Activated CD4-positive, alpha-beta T cell treated with anti-CD3 and anti-CD28 coated beads for 48 hours (primary cell): ENCODE measurements around the gene LRRC58.
"Not testable (repeated sequence)": the region's sequence is repeated elsewhere in the genome, so short reads cannot be mapped to it uniquely, and the experiment has no call there.

Experiments used
- DNase-seq: peaks from one replicate; pipeline ENCODE4 v3.0.0-alpha.2; 2020

The LRRC58 gene

DNA sequence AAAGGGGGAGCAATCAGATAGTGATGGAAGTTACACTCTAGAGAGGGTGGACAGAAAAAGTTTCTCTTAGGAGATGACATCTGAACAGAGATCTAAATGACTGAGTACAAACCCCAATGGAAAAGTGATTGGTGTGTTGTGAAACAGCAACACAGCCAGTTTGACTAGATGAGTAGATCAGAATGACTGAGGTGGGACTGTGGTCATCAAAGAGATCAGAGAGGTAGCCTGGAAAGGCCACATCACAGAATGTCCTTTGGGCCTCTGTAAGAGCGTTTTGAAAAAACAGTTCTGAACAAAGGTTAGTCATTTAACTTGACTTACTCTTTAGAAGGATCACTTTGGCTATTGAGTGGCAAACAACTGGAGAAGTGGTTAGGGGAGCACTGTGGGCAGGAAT is 10.6 kb downstream of the LRRC58 start:
- DNase-seq, result peak; percentile 46

DNA sequence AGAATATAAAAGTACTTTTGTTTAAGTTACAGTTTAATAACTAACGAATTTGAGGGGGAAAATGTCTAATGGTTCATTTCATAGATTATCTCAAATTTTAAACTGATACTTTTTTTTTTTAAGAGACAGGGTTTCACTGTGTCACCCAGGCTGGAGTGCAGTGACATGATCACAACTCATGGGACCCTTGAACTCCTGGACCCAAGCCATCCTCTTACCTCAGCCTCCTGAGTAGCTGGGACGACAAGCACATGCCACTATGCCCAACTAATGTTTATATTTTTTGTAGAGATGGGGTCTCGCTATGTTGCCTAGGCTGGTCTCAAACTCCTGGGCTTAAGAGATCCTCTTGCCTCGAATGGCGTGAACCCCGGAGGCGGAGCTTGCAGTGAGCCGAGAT is 16.5 kb downstream of the LRRC58 start:
- no peak for DNase-seq

DNA sequence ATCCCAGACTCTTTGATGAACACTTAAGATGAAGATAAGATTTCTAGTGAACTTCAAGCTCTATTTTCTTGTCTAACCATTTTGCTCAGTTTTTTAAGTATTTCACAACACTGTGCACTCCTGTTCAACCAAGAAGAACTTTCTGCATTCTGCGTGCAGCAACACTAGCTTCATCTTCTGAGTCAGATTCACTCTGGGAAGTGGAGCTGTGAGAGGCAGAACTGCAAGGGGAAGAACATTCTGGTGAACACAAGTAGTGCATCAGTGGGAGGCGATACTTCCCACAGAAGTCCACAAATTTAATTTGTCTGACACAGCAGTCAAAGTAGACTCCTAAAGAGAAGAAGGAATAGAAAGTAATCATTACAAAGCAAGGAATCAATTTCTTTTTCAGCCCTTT is 18.1 kb downstream of the LRRC58 start:
- no peak for DNase-seq

DNA sequence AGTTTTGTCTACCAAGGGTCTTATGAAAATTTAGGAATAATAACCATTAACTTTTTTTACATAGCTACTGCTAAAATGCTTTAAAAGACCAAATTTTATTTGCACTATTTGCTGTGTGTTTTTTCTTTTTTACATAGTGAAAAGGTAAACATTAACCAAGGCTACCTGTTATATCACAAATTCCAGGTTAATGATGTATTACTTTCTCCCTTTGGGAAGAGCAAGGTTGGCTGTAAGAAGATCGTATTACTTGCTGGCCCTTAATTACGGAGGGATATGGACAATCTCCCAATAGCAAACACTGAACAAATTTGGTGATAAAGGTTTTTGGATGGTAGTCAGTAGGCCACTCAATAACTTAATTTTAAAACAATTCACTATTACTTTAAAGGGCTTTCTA is 22.4 kb downstream of the LRRC58 start:
- DNase-seq, result no peak

DNA sequence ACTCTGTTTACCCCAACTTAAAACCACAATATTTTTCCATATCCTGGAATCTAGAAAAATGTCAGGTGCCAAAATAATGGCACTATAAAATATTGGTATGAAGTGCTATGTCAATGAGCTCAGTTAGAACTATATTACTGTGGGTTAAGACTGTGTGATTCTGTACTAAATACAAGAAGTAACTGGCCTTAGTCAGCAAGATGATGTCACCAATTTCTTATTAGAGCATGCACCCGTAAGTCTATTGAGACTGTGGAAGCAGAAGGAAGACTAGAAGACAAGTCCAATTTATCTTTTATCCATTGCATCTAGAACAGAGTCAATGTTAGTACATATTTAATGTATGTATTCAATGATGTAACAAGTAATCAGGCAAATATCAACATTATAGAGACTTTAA is 25.0 kb downstream of the LRRC58 start:
- no peak for DNase-seq

DNA sequence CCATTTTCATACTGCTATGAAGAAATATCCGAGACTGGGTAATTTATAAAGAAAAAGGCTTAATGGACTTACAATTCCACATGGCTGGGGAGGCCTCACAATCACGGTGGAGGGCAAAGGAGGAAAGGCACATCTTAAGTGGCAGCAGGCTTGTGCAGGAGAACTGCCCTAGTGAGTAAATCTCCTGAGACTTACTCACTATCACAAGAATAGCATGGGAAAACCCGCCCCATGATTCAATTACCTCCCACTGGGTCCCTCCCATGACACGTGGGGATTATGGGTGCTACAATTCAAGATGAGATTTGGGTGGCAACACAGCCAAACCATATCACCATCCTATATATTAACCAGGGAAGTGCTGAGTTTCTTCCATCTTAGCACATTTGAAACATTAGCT is 25.4 kb downstream of the LRRC58 start:
- peak; percentile 29 for DNase-seq

DNA sequence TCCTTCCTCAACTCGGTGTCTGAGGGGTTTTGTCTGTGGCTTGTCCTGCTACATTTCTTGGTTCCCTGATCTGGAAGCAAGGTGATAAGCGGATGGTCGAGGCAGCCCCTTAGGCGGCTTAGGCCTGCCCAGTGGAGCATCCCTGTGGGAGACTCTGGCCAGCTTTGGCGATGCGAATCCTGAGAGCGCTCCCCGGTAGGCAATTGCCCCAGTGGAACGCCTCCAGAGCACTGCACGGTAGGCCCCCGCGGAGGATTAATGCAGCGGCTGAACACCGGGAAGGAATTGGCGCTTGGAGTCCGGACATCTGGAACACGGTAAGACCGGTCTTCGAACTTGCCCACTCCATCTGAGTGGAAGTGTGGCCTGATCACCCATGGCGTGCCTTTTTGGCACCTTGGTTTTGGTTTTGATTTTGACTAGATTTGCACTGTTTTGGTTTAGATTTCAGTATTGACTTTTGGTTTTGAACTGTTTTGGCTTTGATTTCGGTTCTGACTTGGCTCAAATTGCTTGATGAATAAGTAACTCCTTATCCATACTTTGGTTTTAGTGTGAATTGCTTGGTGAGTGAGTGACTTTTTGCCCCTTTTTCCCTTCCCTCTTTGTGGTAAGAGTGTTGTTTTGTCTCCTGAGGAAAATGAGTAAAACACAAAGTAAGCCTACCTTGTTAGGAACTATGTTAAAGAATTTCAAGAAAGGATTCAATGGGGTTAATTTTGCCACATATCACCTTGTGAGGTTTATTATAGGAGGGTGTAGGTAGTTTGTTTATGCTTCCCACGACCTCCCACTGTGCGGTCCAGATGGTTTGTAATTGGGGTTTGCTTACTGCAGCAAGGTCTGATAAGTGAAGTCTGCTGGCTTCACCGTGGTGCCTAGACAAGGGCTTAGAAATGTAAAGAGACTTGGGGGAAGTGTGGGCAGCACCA is 37.0 kb downstream of the LRRC58 start:
- DNase-seq, result no peak

DNA sequence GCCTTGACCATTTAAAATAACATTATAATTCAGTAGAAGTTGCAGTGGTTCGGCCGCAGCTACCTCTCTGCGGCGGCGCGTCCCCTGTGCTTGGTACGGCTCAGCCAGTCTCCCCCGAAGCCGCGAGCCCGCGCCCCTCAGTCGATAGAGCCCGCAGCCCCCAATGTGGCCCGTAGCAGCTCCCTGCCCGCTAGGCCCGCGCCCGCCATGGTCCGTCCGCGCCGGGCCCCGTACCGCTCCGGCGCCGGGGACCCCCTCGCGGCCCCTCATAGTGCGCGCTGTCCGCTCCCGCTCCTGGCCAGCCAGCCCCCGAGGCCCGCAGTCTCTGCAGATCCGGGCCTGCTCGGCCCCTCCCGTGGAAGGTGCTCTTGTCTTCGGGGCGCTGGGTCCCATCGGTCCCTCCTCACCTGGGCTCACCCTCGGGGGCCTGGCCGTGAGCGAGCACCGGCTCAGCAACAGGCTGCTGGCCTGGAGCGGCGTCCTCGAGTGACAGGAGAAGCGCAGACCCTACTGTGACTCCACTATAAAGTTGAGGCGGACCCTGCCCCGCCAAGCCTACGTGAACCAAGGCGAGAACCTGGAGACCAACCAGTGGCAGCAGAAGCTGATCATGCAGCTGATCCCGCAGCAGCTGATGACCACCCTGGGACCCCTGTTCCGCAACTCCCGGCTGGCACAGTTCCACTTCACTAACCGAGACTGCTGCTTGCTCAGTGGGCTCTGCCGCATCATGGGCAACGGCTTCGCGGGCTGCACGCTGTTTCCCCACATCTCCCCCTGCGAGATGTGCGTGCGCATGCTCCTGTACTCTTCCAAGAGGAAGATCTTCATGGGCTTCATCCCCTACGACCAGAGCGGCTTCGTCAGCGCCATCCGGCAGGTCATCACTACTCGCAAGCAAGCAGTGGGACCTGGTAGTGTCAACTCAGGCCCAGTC is 42.4 kb downstream of the LRRC58 start:
- DNase-seq, result no peak

DNA sequence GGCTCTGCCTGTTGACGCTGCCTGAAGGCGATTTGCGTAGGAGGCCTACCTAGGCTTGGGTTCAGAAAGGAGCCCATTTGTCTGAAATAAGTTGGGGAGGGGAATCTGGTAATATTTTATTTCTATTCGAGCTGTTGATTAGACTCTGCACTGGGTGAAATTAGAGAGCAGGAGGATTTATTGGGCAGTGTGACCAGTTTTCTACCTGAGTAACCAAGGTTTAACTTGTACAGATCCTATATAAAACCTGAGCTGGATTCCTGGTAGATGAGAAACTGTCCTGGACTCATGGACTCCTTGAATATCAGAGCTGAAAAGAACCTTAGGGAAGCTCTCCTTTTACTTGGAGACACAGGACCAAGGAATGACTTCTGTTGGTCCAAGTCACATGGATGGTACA is 44.5 kb downstream of the LRRC58 start:
- no peak for DNase-seq

DNA sequence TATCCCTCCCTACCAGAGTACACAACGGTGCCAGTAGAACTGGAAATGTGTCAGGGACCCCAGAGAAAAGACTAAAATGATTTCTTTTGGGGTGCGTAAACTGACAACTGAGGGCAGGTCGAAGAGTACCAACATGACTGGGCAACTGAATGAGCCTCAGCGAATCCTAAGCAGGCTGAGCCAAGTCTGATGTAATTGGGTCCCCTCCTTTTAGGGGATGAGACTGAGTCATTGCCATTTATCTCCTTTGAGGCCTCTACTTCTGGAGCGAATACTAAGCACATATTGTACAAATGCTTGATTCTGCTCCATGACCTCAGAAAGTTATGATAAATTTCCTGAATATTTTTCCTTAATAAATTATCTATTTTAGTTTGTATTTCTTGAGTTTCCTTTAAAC is 46.8 kb downstream of the LRRC58 start:
- no peak for DNase-seq

DNA sequence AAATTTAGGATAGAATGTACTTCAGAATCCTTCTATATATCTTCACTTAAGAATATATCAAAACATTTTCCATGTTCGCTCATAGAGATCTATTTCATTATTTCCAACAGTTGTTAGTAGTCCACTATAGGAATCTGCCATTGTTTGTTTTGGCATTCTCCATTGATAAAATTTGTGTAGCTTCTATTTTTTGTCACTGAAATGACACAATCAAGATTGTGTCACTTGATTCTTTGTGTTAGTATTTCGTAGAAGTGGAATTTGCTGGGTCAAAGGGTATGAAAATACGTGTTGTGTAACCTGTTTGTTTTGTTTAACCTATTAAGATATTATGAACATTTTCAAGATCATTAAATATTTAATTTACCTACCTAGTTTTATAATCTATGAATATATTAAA is 48.2 kb downstream of the LRRC58 start:
- DNase-seq, result no peak

DNA sequence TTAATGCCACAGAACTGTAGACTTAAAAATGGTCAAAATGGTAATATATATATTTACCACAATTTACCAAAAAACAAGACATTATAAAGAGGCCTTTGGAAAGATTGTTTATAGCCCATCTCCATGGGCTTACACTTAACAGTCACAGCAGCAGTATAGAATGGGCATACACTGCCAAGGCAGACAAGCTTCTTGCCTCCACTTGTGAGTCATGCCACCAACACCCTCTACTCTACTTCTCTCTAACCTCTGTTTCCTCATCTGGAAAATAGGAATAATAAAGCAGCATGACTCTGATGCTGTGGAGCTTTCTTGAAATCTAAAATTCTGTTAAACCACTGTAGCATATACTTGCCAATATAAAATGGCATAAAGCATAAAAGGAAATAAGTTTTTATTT is 49.8 kb downstream of the LRRC58 start:
- DNase-seq, result no peak

DNA sequence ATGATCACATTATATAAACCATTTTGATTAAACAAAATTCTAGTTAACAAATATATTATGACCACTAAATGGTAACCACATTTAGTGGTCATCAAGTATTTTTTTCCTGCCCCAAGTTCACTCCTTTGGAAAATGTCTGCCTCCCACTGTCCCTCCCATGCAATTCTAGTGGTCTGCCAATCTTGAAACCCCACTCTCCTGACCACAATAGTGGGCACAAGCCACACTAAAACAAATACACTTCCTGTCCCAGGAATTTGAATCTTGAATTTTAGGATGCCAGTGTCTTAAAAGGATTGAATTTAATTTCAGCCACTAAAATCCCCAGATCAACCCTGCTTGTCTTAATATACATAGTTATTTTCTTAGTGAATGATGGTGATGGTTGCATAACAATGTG is 50.2 kb downstream of the LRRC58 start:
- DNase-seq, result no peak

DNA sequence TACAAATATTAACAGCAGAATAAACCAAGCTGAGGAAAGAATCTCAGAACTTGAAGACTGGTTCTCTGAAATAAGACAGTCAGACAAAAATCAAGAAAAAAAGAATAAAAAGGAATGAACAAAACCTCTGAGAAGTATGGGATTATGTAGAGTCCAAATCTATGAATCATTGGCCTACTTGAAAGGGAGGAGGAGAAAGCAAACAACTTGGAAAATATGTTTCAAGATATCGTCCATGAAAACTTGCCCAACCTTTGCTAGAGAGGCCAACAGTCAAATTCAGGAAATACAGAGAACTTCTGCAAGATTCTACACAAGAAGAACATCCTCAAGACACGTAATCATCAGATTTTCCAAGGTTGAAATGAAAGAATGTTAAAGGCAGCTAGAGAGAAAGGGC is 57.6 kb downstream of the LRRC58 start:
- not testable (repeated sequence) for DNase-seq

DNA sequence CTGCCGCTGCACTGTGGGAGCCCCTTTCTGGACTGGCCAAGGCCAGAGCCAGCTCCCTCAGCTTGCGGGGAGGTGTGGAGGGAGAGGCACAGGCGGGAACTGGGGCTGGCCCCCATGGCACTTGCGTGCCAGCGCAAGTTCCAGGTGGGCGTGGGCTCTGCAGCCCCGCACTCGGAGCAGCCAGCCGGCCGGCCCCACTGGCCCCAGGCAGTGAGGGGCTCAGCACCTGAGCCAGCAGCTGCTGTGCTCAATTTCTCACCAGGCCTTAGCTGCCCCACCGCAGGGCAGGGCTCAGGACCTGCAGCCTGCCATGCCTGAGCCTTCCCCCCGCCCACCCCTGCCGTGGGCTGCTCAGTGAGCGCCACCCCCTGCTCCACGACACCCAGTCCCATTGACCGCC is 59.5 kb downstream of the LRRC58 start:
- no peak for DNase-seq

DNA sequence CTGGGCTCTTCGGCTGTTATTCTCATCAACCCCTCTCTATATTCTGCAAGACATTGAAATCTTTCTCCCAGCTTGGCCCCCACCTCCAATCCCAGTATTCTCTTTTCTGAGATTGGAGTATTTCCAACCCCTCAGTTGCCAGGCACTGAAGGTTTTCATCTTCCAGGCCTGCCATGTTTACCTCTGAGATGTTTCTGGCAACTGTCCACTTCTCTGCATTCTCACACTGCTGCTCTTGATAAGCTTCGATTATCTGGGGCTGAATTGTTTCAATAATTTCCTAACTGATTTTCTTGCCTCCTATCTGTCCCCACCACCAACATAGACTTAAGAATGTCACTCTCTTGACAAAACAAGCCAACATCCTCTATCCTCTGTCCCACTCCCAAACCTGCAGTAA is 62.7 kb downstream of the LRRC58 start:
- no peak for DNase-seq

DNA sequence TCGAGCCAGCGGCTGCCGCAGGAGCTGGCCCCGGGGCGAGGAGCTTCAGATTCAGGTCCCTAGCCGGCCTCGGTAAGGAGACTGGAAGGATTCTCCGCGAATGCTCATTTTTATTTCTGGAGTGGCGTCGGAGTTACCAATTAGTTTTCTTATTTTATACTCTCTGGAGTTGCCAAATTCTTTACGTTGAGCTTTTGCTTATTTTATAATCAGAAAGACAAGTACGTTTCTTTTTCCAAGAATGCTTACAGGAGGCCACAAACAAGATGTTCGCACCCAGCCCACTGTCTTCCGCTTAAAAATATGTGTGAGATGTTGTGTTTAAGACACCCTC is 63.7 kb downstream of the LRRC58 start:
- no peak for DNase-seq

DNA sequence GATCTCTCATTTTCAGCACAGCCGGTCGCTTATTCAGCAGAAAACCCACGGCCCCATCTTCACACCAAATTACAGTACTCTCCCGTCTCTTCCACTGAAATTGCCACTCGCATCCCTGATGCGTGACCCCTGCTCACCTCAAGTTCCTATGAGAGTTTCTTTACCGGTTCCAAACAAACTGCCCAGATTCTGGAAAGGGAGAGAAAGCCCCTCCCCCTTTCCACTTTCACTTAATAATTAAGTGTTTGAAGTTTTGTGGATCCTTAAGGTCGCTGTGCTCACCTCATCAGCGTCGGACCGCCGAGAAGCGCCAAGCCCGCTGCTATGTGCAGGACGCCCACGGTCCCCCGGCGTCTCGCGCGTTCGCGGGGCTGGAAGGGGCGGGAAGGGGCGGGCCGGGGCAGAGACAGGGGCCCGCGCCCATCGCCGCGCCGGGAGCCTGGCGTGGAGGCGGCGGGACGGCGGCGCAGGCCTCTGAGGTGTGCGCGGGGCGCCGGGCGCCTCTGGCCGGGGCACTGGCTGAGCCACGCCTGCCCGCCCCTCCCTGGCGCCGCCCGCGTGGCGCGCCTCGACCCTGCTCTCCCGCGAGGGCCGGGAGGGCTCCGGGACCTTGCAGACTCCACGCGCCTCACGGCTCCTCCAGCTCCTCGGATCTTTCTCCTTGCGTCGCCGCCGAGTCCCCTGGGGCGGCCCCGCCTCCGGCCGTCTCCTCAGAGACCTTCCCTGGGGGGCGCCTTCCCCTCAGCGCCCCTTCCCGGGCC is 64.2 kb downstream of the LRRC58 start, which contains the start of gene GPR156:
Gene GPR156, minus strand, starts transcription at position 476 of the 761 bp plus-strand sequence. CDS start 41,124 bp downstream, outside the sequence.
- DNase-seq, result peak; percentile 9

DNA sequence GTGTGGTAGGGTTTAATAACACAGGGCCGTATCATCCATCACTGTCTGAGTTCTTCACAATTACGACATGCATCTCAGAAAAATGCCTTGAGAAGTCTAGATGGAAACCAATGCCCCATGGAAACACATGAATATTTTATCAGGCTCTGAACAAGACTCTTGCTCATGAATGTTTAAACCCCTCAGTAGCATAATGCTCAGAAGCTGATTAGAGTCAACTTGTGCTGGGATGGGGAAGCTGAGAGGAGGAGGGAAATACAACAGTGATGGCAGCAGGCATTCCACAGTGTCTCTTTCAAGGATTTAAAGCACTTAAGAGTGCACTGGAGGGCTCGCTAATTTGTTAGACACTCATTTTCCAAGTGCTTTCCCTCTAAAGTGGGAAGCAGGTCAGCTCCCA is 67.9 kb downstream of the LRRC58 start:
- DNase-seq, result no peak

DNA sequence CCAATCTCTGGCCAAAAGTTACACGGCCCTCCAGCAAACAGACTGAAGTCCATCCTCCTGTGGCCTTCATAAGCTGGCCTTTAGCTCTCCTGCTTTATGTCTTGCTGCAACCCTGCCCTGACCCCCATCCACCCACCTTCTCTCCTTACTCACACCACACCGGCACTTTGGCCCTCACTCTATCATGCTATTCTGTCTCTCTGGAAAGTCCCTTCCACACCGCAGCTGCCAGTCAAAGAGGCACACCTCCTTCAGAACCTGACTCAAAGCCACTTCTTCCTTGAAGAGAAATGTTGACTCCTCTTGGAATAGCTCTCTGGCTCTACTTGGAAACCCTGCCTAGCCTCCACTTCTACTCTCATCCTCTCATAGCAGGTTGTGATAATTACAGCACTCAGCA is 68.6 kb downstream of the LRRC58 start:
- no peak for DNase-seq

DNA sequence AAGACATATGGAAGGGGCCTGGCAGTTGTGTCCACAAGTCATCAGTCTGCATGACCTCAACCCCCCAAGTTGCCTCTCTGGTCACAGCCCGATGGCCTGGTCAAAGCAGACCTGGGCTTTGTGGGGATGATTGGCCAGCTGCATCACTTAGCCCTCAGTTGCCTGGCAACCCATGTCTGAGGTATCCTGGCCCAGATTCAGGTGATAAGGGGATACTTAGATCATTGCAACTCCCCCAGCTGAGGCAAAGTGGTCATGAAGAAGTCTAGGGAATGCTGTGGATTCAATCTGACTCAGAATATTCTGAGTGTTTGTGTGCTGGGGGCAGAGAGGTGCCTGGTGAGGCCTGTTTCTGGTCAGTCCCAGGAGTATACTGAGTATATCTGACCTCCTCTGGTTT is 69.1 kb downstream of the LRRC58 start:
- DNase-seq, result no peak

DNA sequence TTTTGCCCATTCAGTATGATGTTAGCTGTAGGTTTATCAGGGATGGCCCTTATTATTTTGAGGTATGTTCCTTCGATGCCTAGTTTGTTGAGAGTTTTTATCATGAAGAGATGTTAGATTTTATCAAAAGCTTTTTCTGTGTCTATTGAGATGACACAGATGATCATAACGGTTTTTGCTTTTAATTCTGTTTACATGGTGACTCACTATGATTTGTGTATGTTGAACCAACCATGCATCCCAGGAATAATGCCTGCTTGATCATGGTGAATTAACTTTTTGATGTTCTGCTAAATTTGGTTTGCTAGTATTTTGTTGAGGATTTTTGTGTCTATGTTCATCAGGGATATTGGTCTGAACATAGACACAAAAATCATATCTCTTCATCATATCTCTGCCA is 72.4 kb downstream of the LRRC58 start:
- DNase-seq, result no peak

DNA sequence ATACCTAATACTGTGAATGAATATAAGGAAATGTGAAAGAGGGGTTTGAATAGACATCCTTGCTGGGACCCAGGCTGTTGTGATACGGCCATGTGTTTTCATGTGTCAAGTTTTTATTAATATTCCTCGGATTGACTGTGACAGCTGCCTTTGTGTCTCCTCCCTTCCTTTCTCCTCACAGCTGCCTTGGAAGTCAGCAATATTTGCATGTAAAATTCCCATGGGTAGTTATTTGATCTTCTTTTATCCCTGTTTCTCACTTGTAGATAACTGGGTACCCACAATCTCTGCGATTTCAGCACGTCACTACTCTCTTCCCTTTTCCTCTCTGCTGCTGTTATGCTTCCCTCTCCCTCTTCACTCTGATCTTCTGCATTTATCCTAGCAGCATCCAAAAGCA is 73.5 kb downstream of the LRRC58 start:
- DNase-seq, result no peak
